DOHH2 (cell line): Measurements from ENCODE around the gene LILRB3.
"Not testable (repeated sequence)": the region's sequence is repeated elsewhere in the genome, so short reads cannot be mapped to it uniquely, and the experiment has no call there.

Source experiments
- H3F3A ChIP-seq: fragments of 200-600 bp; sonication (generic), shearing (Covaris generic); 2 replicates; pipeline ENCODE4 v1.6.0; 2016; ENCODE audit warnings: antibody characterized with exemption, mild to moderate bottlenecking; ENCODE audit not compliant: control insufficient read depth, insufficient read depth
- H3K27ac ChIP-seq: fragments of 200-600 bp; sonication (generic); 2 replicates; pipeline ENCODE4 v1.5.1; 2014; ENCODE audit warnings: low read depth, mild to moderate bottlenecking, low read length, moderate library complexity
- H3K27me3 ChIP-seq: fragments of 200-600 bp; sonication (generic); 2 replicates; pipeline ENCODE4 v1.6.1; 2014; ENCODE audit warnings: mild to moderate bottlenecking, low read length, mixed read lengths; ENCODE audit not compliant: control insufficient read depth
- H3K36me3 ChIP-seq: fragments of 200-600 bp; sonication (generic); 2 replicates; pipeline ENCODE4 v1.6.1; 2014; ENCODE audit warnings: mild to moderate bottlenecking, low read length, moderate library complexity, mixed read lengths; ENCODE audit not compliant: control insufficient read depth
- H3K4me1 ChIP-seq: fragments of 200-600 bp; sonication (generic); 2 replicates; pipeline ENCODE4 v1.6.1; 2014; ENCODE audit warnings: mild to moderate bottlenecking, low read length, mixed read lengths; ENCODE audit not compliant: control insufficient read depth
- H3K4me2 ChIP-seq: fragments of 200-600 bp; sonication (generic); 2 replicates; pipeline ENCODE4 v1.6.0; 2014; ENCODE audit warnings: mild to moderate bottlenecking, low read length, moderate library complexity
- H3K4me3 ChIP-seq: fragments of 200-600 bp; sonication (generic); 2 replicates; pipeline ENCODE4 v1.5.1; 2014; ENCODE audit warnings: mild to moderate bottlenecking, low read length, mixed read lengths
- H3K79me2 ChIP-seq: fragments of 200-600 bp; sonication (generic); 2 replicates; pipeline ENCODE4 v1.6.1; 2014; ENCODE audit warnings: mild to moderate bottlenecking, low read length, mixed read lengths; ENCODE audit not compliant: control insufficient read depth
- H3K9me2 ChIP-seq: fragments of 200-600 bp; sonication (generic); replicated peaks from 2 replicates; pipeline ENCODE4 v1.6.1; 2014; ENCODE audit warnings: mild to moderate bottlenecking, low read length, mixed read lengths; ENCODE audit not compliant: control insufficient read depth
- H3K9me3 ChIP-seq: fragments of 200-600 bp; sonication (generic); 2 replicates; pipeline ENCODE4 v1.6.1; 2014; ENCODE audit warnings: antibody characterized with exemption, low read length, mixed read lengths; ENCODE audit not compliant: control insufficient read depth, insufficient read depth
- H4K20me1 ChIP-seq: fragments of 200-600 bp; sonication (generic); 2 replicates; pipeline ENCODE4 v1.6.0; 2014; ENCODE audit warnings: low read depth, mild to moderate bottlenecking, antibody characterized with exemption, low read length, moderate library complexity; ENCODE audit not compliant: control insufficient read depth, insufficient read depth
- EZH2phosphoT487 ChIP-seq: fragments of 200-600 bp; sonication (generic); IDR thresholded peaks from 2 replicates; pipeline ENCODE4 v1.6.1; 2017; ENCODE audit warnings: borderline replicate concordance, mild to moderate bottlenecking, antibody characterized with exemption, low read length, moderate library complexity, mixed read lengths
- TF ChIP-seq, protein P1 (sequence below): fragments of 200-600 bp; sonication (generic); IDR thresholded peaks from one replicate; pipeline ENCODE4 v1.5.1; 2014; ENCODE audit warnings: antibody characterized with exemption, mild to moderate bottlenecking, low read depth, low read length; ENCODE audit not compliant: poor library complexity, severe bottlenecking

Gene LILRB3

DNA sequence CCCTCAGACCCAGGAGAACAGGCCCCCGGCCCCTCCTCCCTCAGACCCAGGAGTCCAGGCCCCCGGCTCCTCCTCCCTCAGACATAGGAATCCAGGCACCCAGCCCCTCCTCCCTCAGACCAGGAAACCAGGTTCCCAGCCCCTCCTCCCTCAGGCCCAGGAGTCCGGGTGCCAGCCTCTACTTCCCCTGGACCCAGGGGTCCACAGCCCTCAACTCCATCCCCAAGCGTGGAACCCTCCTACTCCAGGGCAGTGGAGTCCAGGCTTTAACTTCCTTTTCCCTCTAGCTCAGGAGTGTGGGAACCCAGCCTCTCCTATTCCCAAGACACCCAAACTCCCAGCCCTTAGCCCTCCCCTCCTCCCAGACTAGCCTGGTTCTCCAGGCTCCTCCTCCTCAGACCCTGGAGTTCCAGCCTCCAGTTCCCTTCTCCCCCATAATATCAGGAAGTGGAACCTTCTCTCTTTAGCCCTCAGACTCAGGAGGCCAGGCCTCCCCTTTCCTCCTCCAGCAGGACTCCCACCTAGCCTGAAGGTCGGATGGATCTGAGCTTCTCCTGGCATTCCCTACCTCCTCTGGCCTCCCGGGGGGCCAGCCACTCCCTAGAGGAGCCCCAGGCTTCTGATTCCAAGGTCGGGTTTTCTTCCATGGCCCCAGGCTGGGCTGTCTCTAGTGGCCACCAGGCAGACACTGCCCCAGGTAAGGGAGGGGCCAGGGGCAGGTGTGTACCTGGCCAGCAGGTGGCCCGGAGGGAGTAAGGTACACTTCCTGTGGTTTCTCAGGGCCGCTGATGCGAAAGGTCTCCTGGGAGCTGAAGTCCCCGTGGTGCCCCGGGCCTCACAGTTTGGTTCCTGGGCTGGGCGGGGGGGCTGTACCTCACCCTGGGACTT, 50.1 kb downstream of the LILRB3 start, which contains the start of gene TMC4:
Gene TMC4, minus strand, starts transcription at position 690 of the 888 bp plus-strand sequence. Its CDS starts 43 bp downstream, at position 647.
- no peaks in the 10 kb centered on the region for H3K79me2 ChIP-seq
- H3K9me3 ChIP-seq, result no peaks in the 10 kb centered on the region
- H3K9me2 ChIP-seq, result no peaks in the 10 kb centered on the region
- no peak within 1 kb of the TSS for H3K4me3 ChIP-seq
- 0 out of 2 replicates have a peak, but pooled peaks cover 2% of the 10 kb centered on the region for H4K20me1 ChIP-seq
- no peak within 1 kb of the TSS for H3K27ac ChIP-seq
- H3F3A ChIP-seq, result no peaks in the 10 kb centered on the region; the same call in 1 of the 2 replicates
- TF ChIP-seq EZH2phosphoT487, result no peak
- H3K27me3 ChIP-seq, result no peaks in the 10 kb centered on the region
- H3K4me1 ChIP-seq, result peaks cover 25% of the 10 kb centered on the region
- H3K4me2 ChIP-seq, result peak within 1 kb of the TSS; percentile 26; the same call in 1 of the 2 replicates
- no peaks in the 10 kb centered on the region for H3K36me3 ChIP-seq

DNA sequence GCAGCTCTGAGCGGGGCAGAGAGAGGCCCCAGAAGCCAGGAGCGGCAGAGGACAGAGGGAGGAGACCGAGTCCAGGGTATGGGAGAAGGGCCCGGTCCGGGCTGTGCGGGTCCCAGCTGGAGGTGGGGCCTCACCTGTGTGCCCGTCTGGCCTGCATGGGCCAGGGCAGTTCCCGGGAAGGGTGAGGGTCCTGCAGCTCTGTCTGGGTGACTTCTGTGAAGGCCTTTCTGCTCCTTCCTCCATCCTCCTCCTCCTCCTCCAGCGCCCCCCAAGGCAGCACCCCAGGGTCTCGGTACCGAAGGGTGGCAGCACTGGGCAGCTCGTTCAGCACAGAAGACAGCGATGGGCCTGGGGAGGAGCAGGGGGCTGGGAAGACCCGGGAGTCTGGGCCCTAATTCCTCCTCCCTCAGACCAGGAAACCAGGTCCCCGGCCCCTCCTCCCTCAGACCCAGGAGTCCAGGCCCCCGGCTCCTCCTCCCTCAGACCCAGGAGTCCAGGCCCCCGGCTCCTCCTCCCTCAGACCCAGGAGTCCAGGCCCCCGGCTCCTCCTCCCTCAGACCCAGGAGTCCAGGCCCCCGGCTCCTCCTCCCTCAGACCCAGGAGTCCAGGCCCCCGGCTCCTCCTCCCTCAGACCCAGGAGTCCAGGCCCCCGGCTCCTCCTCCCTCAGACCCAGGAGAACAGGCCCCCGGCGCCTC, 50.9 kb downstream of the LILRB3 start:
- H4K20me1 ChIP-seq, H3K27ac ChIP-seq, H3K27me3 ChIP-seq, H3K4me3 ChIP-seq, H3K79me2 ChIP-seq, H3F3A ChIP-seq, H3K36me3 ChIP-seq, H3K4me2 ChIP-seq, H3K9me2 ChIP-seq, H3K9me3 ChIP-seq: not testable (repeated sequence)
- peaks cover 25% of the 10 kb centered on the region for H3K4me1 ChIP-seq

DNA sequence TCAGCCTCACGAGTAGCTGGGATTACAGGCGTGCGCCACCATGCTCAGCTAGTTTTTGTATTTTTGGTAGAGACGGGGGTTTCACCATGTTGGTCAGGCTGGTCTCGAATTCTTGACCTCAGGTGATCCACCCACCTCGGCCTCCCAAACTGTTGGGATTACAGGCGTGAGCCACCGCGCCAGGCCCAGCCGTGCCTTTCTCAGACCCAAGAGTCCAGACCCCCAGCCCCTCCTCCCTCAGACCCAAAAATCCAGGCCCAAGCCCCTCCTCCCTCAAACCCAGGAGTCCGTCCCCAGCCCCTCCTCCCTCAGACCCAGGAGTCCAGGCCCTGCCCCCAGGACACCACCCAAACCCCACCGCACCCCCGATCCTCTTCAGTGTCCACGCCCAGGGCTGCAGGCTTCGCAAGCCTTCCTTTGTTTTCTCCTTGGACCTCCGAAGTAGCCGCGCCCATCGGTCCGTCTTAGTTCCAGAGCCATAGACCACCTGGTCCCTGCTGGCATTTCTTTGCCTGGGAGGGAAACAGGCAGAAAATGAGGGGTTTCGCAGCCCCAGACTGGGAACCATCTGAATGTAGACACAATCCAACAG, 53.6 kb downstream of the LILRB3 start:
- H3K36me3 ChIP-seq, result no peaks in the 10 kb centered on the region
- H3F3A ChIP-seq, result no peaks in the 10 kb centered on the region; the same call in 1 of the 2 replicates
- H3K4me1 ChIP-seq, result peaks cover 22% of the 10 kb centered on the region
- no peaks in the 10 kb centered on the region for H3K9me3 ChIP-seq
- H3K27me3 ChIP-seq, result no peaks in the 10 kb centered on the region
- H3K4me3 ChIP-seq, result no peak overlapping the region
- no peak overlapping the region for H3K4me2 ChIP-seq
- no peak overlapping the region for H3K27ac ChIP-seq
- no peaks in the 10 kb centered on the region for H4K20me1 ChIP-seq
- no peaks in the 10 kb centered on the region for H3K79me2 ChIP-seq
- TF ChIP-seq, protein P1, sequence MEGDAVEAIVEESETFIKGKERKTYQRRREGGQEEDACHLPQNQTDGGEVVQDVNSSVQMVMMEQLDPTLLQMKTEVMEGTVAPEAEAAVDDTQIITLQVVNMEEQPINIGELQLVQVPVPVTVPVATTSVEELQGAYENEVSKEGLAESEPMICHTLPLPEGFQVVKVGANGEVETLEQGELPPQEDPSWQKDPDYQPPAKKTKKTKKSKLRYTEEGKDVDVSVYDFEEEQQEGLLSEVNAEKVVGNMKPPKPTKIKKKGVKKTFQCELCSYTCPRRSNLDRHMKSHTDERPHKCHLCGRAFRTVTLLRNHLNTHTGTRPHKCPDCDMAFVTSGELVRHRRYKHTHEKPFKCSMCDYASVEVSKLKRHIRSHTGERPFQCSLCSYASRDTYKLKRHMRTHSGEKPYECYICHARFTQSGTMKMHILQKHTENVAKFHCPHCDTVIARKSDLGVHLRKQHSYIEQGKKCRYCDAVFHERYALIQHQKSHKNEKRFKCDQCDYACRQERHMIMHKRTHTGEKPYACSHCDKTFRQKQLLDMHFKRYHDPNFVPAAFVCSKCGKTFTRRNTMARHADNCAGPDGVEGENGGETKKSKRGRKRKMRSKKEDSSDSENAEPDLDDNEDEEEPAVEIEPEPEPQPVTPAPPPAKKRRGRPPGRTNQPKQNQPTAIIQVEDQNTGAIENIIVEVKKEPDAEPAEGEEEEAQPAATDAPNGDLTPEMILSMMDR, result no peak
- TF ChIP-seq EZH2phosphoT487, result no peak
- no peaks in the 10 kb centered on the region for H3K9me2 ChIP-seq

DNA sequence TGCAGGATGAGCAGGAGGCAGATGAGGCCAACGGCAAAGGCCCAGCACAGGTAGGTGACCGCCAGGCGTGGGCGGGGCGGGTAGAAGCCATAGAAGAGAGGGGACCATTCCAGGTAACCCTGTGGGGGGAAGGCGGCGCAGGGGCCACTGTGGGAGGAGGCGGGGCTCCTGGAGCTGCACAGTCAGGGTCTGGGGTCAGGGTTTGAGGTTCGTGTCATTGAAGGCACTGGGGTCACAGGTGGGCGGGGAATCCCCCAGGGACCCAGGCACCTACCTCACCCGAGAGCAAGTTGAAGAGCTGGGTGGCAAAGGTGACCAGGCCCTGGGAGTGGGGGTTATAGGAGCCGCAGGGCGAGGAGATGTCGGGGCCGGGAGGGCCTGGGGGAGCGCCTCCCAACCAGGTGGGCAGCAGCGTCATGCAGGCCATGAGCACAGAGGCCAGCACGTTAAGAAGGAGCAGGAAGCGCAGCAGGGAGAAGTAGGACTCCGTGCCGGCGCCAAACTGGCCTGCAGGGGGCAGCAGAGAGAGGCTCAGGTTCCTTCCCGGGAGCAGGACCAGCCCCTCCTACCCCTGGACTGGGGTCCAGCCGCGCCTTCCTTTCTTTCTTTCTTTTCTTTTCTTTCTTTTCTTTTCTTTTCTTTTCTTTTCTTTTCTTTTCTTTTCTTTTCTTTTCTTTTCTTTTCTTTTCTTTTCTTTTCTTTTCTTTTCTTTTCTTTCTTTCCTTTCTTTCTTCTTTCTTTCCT, 54.5 kb downstream of the LILRB3 start:
- Histone ChIP-seq H3K27me3 (no peaks in the 10 kb centered on the region), H3K9me3 (no peaks in the 10 kb centered on the region), H3K9me2 (no peaks in the 10 kb centered on the region), H4K20me1 (no peaks in the 10 kb centered on the region), H3K4me3 (peak overlapping the region; percentile 43; the same call in 1 of the 2 replicates), H3K4me1 (peaks cover 13% of the 10 kb centered on the region), H3K27ac (no peak overlapping the region), H3K4me2 (peak overlapping the region; percentile 53), H3K36me3 (no peaks in the 10 kb centered on the region), H3F3A (no peaks in the 10 kb centered on the region; the same call in 1 of the 2 replicates), H3K79me2 (no peaks in the 10 kb centered on the region)
- TF ChIP-seq EZH2phosphoT487, result no peak
- TF ChIP-seq, protein P1, result peak; percentile 73
